ENCODE data around the gene TNNI3. TPM values are rescaled to one million over a fixed set of nuclear protein-coding genes. Genes with fewer than 3 reads are reported as not detected.

TNNI3 gene
- total RNA-seq, 4 donors from 2014 or later, result not detected

- Histone ChIP-seq H3K27ac (replicated peaks in 1 of 4) (no peak overlapping the region), H3K4me3 (no peak overlapping the region), H3K4me1 (peaks cover 25 to 43% (median 33%) of the 10 kb centered on the region in 4 donors), H3K36me3 (no peaks in the 10 kb centered on the region), H3K27me3 (peaks cover 8 to 100% (median 91%) of the 10 kb centered on the region in 4 donors), H3K9me3 (no peaks in the 10 kb centered on the region)
- intact Hi-C loops (cut with DNase I), result no loop called here
- TF ChIP-seq CTCF (IDR thresholded peaks at IDR 0.05) (no peak), EP300 (IDR thresholded peaks at IDR 0.05) (no peak), POLR2A (IDR thresholded peaks at IDR 0.05; ENCODE audit: low read depth) (no peak), POLR2AphosphoS5 (IDR thresholded peaks at IDR 0.05) (no peak)
- no peak for DNase-seq (ENCODE audit: extremely low spot score)
- 25% methylated on average over 2 of the region's 2 CpGs for WGBS
Measured at GRCh38 chr19:55176076-55176475, 18.5 kb upstream of the TNNI3 start.

- TF ChIP-seq POLR2AphosphoS5 (IDR thresholded peaks at IDR 0.05), result no peak
- no peak for TF ChIP-seq POLR2A (IDR thresholded peaks at IDR 0.05; ENCODE audit: low read depth)
- TF ChIP-seq EP300 (IDR thresholded peaks at IDR 0.05), result no peak
- DNase-seq (ENCODE audit: extremely low spot score), result no peak
- Histone ChIP-seq H3K27ac (replicated peaks in 1 of 4) (no peak overlapping the region), H3K4me1 (peaks cover 25 to 42% (median 33%) of the 10 kb centered on the region in 4 donors), H3K27me3 (peaks cover 8 to 100% (median 86%) of the 10 kb centered on the region in 4 donors), H3K36me3 (no peaks in the 10 kb centered on the region), H3K9me3 (no peaks in the 10 kb centered on the region), H3K4me3 (no peak overlapping the region)
- 64% methylated on average over 28 of the region's 43 CpGs for WGBS
- intact Hi-C loops (cut with DNase I), result no loop called here
Measured at GRCh38 chr19:55175117-55175867, 17.8 kb upstream of the TNNI3 start.

- DNase-seq (ENCODE audit: extremely low spot score), result no peak
- Histone ChIP-seq H3K36me3 (no peaks in the 10 kb centered on the region), H3K4me1 (peaks cover 20 to 35% (median 26%) of the 10 kb centered on the region in 4 donors), H3K9me3 (no peaks in the 10 kb centered on the region), H3K27me3 (peaks cover 8 to 100% (median 85%) of the 10 kb centered on the region in 4 donors), H3K4me3 (no peak overlapping the region), H3K27ac (replicated peaks in 1 of 4) (no peak overlapping the region)
- WGBS, result 50% methylated on average over 18 of the region's 21 CpGs
- intact Hi-C loops (cut with DNase I), result no loop called here
- no peak for TF ChIP-seq CTCF (IDR thresholded peaks at IDR 0.05)
- no peak for TF ChIP-seq POLR2A (IDR thresholded peaks at IDR 0.05; ENCODE audit: low read depth)
- no peak for TF ChIP-seq EP300 (IDR thresholded peaks at IDR 0.05)
- TF ChIP-seq POLR2AphosphoS5 (IDR thresholded peaks at IDR 0.05), result no peak
Measured at GRCh38 chr19:55174425-55175116, 17.0 kb upstream of the TNNI3 start.

GRCh38 chr19:55173714-55174409 lies 16.3 kb upstream of the TNNI3 start:
- Histone ChIP-seq H3K36me3 (no peaks in the 10 kb centered on the region), H3K9me3 (no peaks in the 10 kb centered on the region), H3K4me1 (peaks cover 13 to 28% (median 19%) of the 10 kb centered on the region in 4 donors), H3K4me3 (peak overlapping the region; percentile 37 to 54 (median 44)), H3K27me3 (peaks cover under 1 to 100% (median 85%) of the 10 kb centered on the region in 4 donors), H3K27ac (replicated peaks in 1 of 4) (no peak overlapping the region)
- intact Hi-C loops (cut with DNase I), result no loop called here
- WGBS, result 5% methylated on average over 22 of the region's 37 CpGs
- DNase-seq (ENCODE audit: extremely low spot score), result no peak
- TF ChIP-seq CTCF (IDR thresholded peaks at IDR 0.05), result no peak
- TF ChIP-seq POLR2A (IDR thresholded peaks at IDR 0.05; ENCODE audit: low read depth), result no peak
- TF ChIP-seq POLR2AphosphoS5 (IDR thresholded peaks at IDR 0.05), result no peak
- TF ChIP-seq EP300 (IDR thresholded peaks at IDR 0.05), result no peak

All from esophagus muscularis mucosa (tissue), 4 donors.